Measurements from ENCODE around the gene PRODH2.

PRODH2 gene

DNA sequence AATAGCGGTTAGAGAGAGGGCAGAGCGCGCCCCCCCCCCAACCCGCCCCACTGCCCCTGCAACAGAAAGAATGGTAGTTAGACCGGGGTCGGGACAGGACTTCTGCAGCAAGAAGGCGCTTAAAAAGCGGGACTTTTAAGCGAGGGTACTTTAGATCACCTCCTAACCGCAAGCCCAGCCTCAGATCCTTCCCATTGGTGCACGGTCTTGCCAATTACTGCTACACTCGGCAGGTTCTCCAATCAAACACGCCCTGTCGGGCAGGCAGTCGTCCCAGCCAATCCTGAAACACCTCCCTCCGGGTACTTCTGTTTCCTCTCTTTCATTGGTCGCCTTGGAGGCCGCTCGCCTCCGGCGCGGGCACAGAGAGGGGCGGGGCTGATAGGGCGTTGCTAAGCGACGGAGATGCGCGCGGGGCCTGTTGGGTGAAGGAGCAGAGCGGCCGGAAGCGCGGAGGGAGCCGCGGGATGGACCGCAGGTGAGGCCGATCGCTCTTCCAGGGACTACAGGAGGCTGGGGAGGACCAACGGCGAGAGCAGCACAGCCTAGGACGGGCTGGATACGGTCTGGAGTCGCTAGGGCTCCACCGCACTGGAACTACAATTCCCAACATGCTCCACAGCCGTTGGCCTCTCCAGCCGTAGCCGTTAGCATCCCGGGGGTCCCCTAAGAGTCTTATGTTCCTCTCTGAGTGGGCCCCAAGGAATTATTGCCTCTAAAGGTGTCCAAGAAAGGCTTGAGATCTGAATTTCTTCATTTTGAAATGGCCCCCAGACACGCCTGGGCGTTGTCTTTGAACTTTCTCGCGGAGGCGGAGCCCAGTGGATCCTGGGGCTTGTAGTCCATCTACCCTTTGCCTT is 54.7 kb downstream of the PRODH2 start, which contains the start of gene PROSER3:
Gene PROSER3 (plus strand): TSS at position 428 of the 860 bp plus-strand sequence. CDS start 40 bp downstream, at position 468.
- no peak for TF ChIP-seq CTCF (IDR thresholded peaks at IDR 0.05)

DNA sequence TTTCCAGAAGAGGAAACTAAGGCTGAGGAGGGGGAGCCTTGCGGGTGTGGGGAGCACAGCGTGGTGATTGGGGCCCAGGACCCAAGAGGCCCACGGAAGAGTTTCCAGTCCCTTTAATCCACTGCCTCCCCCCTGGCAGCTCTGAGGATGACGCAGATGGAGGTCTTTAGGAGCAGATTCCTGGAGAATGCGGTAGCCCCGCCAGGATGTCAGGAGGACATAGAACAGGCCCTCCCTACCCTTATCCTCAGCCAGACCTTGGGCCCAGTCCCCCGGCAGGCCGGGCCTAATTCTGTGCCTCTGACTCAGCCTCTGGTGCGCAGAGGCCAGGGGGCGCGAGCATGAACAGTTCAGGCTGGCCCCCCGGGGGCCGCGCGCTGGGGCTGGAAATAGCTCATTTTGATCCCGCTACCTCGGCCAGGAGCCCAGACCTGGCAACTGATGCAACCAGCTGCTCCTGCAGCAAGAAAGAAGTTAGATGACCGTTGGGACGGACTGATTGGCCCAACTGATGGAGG is 55.4 kb downstream of the PRODH2 start:
- no peak for TF ChIP-seq CTCF (IDR thresholded peaks at IDR 0.05)

DNA sequence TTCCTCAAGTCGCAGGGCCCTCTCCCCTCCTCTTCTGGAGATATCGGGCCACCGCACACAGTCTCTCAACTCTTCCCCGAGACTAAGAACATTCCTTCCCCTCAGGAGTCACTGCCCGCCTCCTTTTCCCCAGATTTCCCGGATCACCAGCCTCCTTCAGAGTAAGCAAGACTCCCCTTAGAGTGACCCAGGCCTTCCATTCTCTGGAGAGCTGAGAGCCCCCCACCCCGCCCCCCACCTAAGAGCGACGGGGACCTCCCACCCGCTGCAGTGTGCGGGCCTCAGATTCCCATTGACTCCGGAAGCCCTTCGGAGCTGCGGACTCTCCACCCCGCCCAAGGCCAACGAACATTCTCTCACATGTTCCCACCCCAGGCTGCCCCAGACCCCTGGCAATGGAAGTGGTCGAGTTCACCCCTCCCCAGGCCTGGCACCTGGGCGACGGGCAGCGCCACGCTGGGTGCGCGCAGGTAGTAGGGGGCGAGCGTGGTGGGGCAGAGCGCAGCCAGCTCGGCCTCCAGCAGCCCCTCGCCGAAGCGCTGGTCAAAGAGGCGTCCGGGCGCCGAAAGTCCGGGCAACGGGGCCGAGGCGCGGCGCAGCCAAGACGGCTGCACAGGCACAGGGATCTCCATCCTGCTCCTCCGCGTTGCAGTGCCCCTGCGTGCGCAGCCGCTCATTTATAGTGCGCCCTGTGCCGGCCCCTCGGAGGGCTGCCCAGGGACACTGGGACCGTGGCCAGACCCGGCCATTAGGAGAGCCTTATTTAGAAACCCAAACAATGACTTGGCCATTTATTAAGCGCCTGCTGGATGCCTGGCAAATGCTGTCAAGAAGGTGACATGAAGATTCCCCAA is 56.0 kb downstream of the PRODH2 start, which contains the start of gene HSPB6:
Gene HSPB6 (minus strand): TSS at position 653 of the 854 bp plus-strand sequence. CDS start 21 bp downstream, at position 632.
- no peak for TF ChIP-seq CTCF (IDR thresholded peaks at IDR 0.05)

GRCh38 chr19:35755550-35756376 is 56.9 kb downstream of the PRODH2 start:
- TF ChIP-seq CTCF (IDR thresholded peaks at IDR 0.05): no peak

DNA sequence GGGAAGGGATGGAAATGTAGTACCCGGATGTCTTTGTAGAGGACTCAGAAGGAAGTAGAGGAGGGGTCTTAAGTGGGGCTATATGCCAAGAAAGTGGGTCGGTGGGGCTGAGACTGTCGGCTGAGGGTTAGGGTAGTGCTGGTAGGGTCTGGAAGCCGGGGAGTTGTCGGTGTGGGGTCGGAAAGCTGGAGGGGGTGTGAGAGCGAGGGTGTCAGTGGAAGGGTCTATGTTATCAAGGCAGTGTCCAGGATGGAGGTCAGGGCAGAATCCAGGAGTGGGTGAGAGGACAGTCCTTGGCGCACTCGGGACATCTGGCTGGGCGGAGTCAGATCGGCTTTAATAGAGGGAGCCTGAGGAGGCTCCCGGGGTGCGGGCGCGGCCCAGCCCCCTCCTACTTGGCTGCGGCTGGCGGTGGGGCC is 57.5 kb downstream of the PRODH2 start:
- TF ChIP-seq CTCF (IDR thresholded peaks at IDR 0.05): no peak

- no peak for TF ChIP-seq CTCF (IDR thresholded peaks at IDR 0.05)
These were observed 58.1 kb downstream of the PRODH2 start for GRCh38 chr19:35754370-35755130.
